Dendritic cell treated with granulocyte-macrophage colony-stimulating factor and Interleukin-4, amounts not matched to agents 40 ng/mL and 50 ng/mL, for 4 days (primary cell): ENCODE measurements around the gene MRPL49.

Experiments used
- H3K27ac Mint-ChIP-seq: one replicate; pipeline ENCODE4 v1.8.0; 2022; ENCODE audit warnings: mild to moderate bottlenecking, mixed read lengths
- H3K27me3 Mint-ChIP-seq: one replicate; pipeline ENCODE4 v1.8.0; 2022; ENCODE audit warnings: mild to moderate bottlenecking, mixed read lengths
- H3K36me3 Mint-ChIP-seq: one replicate; pipeline ENCODE4 v1.8.0; 2022; ENCODE audit warnings: low read depth, mixed read lengths
- H3K4me1 Mint-ChIP-seq: one replicate; pipeline ENCODE4 v1.8.0; 2022; ENCODE audit warnings: low read depth, mixed read lengths
- H3K4me3 Mint-ChIP-seq: one replicate; pipeline ENCODE4 v1.8.0; 2022; ENCODE audit warnings: mild to moderate bottlenecking, moderate library complexity, mixed read lengths
- H3K9me3 Mint-ChIP-seq: one replicate; pipeline ENCODE4 v1.8.0; 2022; ENCODE audit warnings: mixed read lengths
- intact Hi-C: fragments of 100-400 bp; cut with micrococcal nuclease; formaldehyde crosslinking; loops from one replicate; pipeline ENCODE4 v1.15.0; 2022

The MRPL49 gene

GRCh38 chr11:65090628-65091027 is 31.5 kb upstream of the MRPL49 start:
- peaks cover 52% of the 10 kb centered on the region for H3K36me3 Mint-ChIP-seq
- H3K4me1 Mint-ChIP-seq: peaks cover 8% of the 10 kb centered on the region
- H3K4me3 Mint-ChIP-seq: no peak overlapping the region
- no peaks in the 10 kb centered on the region for H3K27me3 Mint-ChIP-seq
- no peak overlapping the region for H3K27ac Mint-ChIP-seq
- H3K9me3 Mint-ChIP-seq: no peaks in the 10 kb centered on the region
- intact Hi-C loops: no loop called here

- no peaks in the 10 kb centered on the region for H3K9me3 Mint-ChIP-seq
These were observed 26.7 kb upstream of the MRPL49 start for GRCh38 chr11:65095427-65095826.

GRCh38 chr11:65095974-65096806 is 25.9 kb upstream of the MRPL49 start, which contains the start of gene VPS51:
VPS51 (plus strand) TSS chr11:65096214; CDS start chr11:65096251, 37 bp downstream.
- Mint-ChIP-seq H3K36me3 (peaks cover 13% of the 10 kb centered on the region), H3K9me3 (no peaks in the 10 kb centered on the region), H3K4me1 (peaks cover 18% of the 10 kb centered on the region), H3K27me3 (no peaks in the 10 kb centered on the region), H3K4me3 (peak within 1 kb of the TSS; percentile 79), H3K27ac (peak within 1 kb of the TSS; percentile 79)
- intact Hi-C loops: loop anchor here (1.0 to 5.0 kb wide), 4 partner anchors 12 to 84 kb away; partner anchors contain the start of genes ARL2, CDCA5, SNX15 and ZFPL1

More at GRCh38 chr11:65095427-65095826, 26.7 kb upstream of the MRPL49 start:
- peaks cover 17% of the 10 kb centered on the region for H3K36me3 Mint-ChIP-seq
- peaks cover 18% of the 10 kb centered on the region for H3K4me1 Mint-ChIP-seq
- intact Hi-C loops: loop anchor here (5.0 kb wide), 1 partner anchor 83 kb away; the partner anchor contains the start of gene ARL2
- H3K27me3 Mint-ChIP-seq: no peaks in the 10 kb centered on the region
- no peak overlapping the region for H3K4me3 Mint-ChIP-seq
- H3K27ac Mint-ChIP-seq: peak overlapping the region; percentile 79

- Mint-ChIP-seq H3K27me3 (no peaks in the 10 kb centered on the region), H3K4me1 (peaks cover 18% of the 10 kb centered on the region)
- intact Hi-C loops: loop anchor here (1.0 to 5.0 kb wide), 4 partner anchors 13 to 85 kb away; partner anchors contain the start of genes ARL2, CDCA5, SNX15 and ZFPL1
These were observed 25.2 kb upstream of the MRPL49 start for GRCh38 chr11:65096926-65097325.

GRCh38 chr11:65100674-65101350 is 21.3 kb upstream of the MRPL49 start:
- Mint-ChIP-seq H3K4me1 (peaks cover 14% of the 10 kb centered on the region), H3K36me3 (peaks cover 27% of the 10 kb centered on the region), H3K4me3 (no peak overlapping the region), H3K9me3 (no peaks in the 10 kb centered on the region), H3K27ac (no peak overlapping the region), H3K27me3 (no peaks in the 10 kb centered on the region)
- intact Hi-C loops: no loop called here

More at GRCh38 chr11:65096926-65097325, 25.2 kb upstream of the MRPL49 start:
- peaks cover 13% of the 10 kb centered on the region for H3K36me3 Mint-ChIP-seq
- H3K27ac Mint-ChIP-seq: peak overlapping the region; percentile 79
- H3K9me3 Mint-ChIP-seq: no peaks in the 10 kb centered on the region
- H3K4me3 Mint-ChIP-seq: peak overlapping the region; percentile 79

GRCh38 chr11:65102142-65103095 is 19.7 kb upstream of the MRPL49 start:
- no peaks in the 10 kb centered on the region for H3K27me3 Mint-ChIP-seq
- H3K36me3 Mint-ChIP-seq: peaks cover 44% of the 10 kb centered on the region
- H3K4me1 Mint-ChIP-seq: peaks cover 13% of the 10 kb centered on the region
- no peak overlapping the region for H3K4me3 Mint-ChIP-seq
- H3K27ac Mint-ChIP-seq: no peak overlapping the region
- H3K9me3 Mint-ChIP-seq: no peaks in the 10 kb centered on the region
- intact Hi-C loops: no loop called here

- Mint-ChIP-seq H3K9me3 (no peaks in the 10 kb centered on the region), H3K27me3 (no peaks in the 10 kb centered on the region), H3K36me3 (peaks cover 48% of the 10 kb centered on the region), H3K4me1 (peaks cover 13% of the 10 kb centered on the region), H3K27ac (no peak overlapping the region), H3K4me3 (no peak overlapping the region)
- intact Hi-C loops: no loop called here
These were observed 18.6 kb upstream of the MRPL49 start for GRCh38 chr11:65103476-65103875.

- Mint-ChIP-seq H3K9me3 (no peaks in the 10 kb centered on the region), H3K4me1 (peaks cover 6% of the 10 kb centered on the region), H3K4me3 (no peak overlapping the region), H3K27ac (no peak overlapping the region), H3K36me3 (peaks cover 52% of the 10 kb centered on the region), H3K27me3 (no peaks in the 10 kb centered on the region)
- intact Hi-C loops: no loop called here
These were observed 17.5 kb upstream of the MRPL49 start for GRCh38 chr11:65104628-65105027.

- H3K36me3 Mint-ChIP-seq: peaks cover 58% of the 10 kb centered on the region
- no peak overlapping the region for H3K27ac Mint-ChIP-seq
- no peaks in the 10 kb centered on the region for H3K9me3 Mint-ChIP-seq
- H3K4me1 Mint-ChIP-seq: peaks cover 25% of the 10 kb centered on the region
- H3K4me3 Mint-ChIP-seq: no peak overlapping the region
- intact Hi-C loops: no loop called here
- peaks cover 4% of the 10 kb centered on the region for H3K27me3 Mint-ChIP-seq
These were observed 15.0 kb upstream of the MRPL49 start for GRCh38 chr11:65107078-65107477.

- Mint-ChIP-seq H3K9me3 (no peaks in the 10 kb centered on the region), H3K4me3 (no peak overlapping the region), H3K36me3 (peaks cover 58% of the 10 kb centered on the region), H3K27ac (no peak overlapping the region), H3K4me1 (peaks cover 32% of the 10 kb centered on the region), H3K27me3 (peaks cover 9% of the 10 kb centered on the region)
- intact Hi-C loops: no loop called here
These were observed 14.2 kb upstream of the MRPL49 start for GRCh38 chr11:65107751-65108468.

GRCh38 chr11:65108469-65109123 is 13.5 kb upstream of the MRPL49 start:
- intact Hi-C loops: no loop called here
- peaks cover 39% of the 10 kb centered on the region for H3K4me1 Mint-ChIP-seq
- no peak overlapping the region for H3K27ac Mint-ChIP-seq
- peaks cover 16% of the 10 kb centered on the region for H3K27me3 Mint-ChIP-seq
- H3K4me3 Mint-ChIP-seq: no peak overlapping the region
- no peaks in the 10 kb centered on the region for H3K9me3 Mint-ChIP-seq
- H3K36me3 Mint-ChIP-seq: peaks cover 58% of the 10 kb centered on the region
